Dedifferentiated amniotic fluid mesenchymal stem cell (primary cell): ENCODE measurements around the gene SORCS1.

ENCODE experiments used
- DNase-seq: peaks from one replicate; pipeline ENCODE4 v3.0.0-alpha.2; 2016; ENCODE audit errors: extremely low spot score

The SORCS1 gene

GRCh38 chr10:106547047-106547635 lies 617.4 kb downstream of the SORCS1 start:
- DNase-seq, result no peak

DNA sequence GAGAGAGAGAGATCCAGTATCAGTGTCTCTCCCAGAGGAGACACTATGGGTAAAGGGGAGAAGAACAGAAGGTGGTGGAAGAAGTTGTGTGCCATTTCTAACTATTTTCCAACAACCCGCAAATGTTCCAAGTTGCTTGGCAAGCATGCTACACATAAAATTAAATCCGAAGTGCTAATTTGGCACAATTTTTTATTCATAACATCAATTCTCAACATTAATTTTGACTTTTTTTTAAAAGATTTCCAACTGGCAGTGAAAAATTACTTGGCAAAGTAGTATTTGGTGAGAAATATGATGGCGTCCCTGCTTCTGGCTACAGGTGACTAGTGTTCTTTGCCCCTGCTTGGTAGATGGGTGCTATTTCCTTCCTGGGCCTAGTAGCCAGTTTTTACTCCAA lies 622.0 kb downstream of the SORCS1 start:
- no peak for DNase-seq

DNA sequence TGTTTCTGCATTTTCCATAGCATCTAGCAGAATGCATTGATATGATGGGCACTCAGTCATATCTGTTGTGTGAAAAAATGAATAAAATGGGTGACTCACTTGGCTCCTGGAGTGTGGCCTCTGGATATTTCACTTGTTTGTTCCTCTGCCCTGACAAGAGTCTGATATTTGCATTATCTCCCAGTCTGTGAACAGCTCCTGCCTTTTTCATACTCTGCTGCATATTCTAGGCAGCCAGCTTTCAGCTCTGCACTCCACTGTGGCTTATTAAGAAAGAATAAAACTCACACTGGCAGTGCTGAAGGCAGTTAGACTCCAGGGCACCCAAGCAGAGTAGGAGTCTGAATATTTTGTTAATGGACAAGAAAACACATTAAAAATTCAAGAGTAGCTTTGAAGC lies 623.9 kb downstream of the SORCS1 start:
- DNase-seq, result no peak

DNA sequence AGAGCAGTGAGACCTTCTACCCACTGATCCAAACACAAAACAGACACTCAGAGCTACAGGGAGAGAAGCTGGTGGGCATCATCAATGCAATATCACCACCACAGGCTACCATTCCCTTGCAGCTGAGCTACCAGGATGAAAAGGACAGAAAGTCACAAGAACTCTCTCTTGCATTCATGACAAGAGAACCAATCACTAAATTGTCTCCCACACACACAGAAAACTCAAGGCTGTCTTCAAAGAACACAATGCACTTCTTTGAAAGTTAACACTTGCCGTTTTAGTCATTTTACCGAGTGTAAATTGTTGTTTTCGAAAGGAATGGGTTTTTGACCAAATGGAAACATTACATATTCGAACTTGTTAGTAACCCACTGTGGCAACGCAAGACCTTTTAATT lies 626.6 kb downstream of the SORCS1 start:
- DNase-seq, result no peak

DNA sequence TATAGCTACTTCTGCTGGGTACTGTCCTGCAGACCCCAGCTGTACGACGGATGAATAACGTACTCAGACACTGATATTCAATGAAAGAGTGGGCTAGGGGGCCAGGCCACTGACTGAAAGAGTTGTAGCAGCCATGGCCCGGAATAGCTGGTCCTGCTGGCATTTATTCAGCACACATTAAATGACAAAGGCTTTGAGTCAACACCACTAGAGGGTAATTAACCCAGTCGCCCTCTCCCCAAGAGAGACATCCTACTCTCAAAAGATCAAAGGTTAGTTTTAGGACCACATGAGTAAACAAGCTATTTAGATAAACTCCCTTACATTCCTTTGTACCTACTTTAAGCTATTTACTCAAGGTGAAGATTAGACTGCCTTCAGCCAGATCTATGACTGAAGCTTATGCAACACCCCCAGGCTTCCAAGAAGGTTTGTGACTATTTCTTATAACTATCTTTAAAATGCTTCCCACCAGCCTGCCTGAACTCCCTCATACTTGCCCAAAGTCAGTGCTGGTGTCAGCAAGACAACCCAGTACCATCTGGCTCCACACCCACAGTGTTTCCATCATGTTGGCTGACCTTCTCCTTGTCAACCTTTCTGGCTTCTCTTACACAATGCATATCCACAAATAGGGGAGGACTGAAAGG lies 629.1 kb downstream of the SORCS1 start:
- DNase-seq, result no peak

- DNase-seq, result no peak
These were observed 630.1 kb downstream of the SORCS1 start for GRCh38 chr10:106534441-106534840.

GRCh38 chr10:106528702-106529101 lies 635.8 kb downstream of the SORCS1 start:
- DNase-seq, result no peak

DNA sequence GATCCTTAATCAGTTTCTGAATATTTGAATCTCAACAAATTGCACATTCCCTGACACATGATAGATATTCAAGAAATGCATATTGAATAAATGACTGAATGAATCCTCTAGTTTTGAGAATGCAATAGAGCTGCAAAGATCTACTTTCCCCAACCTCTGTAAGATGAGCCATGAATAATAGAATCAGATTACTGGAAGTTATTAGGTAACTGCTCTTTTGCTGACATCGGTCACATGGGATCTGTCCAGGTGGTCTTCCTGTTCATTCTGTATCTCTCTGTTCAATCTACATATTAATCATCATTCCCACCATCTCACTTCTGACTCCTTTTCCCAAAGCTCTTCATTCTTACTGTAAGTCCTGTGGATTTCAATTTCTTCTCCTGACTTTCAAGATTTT lies 638.7 kb downstream of the SORCS1 start:
- DNase-seq, result no peak
